Measurements from ENCODE around the gene ANKS3. TPM values are rescaled to one million over a fixed set of nuclear protein-coding genes. Genes with fewer than 3 reads are reported as not detected.

Gene ANKS3
- total and polyA plus RNA-seq, 2 donors (not counting 3 experiments of a cell fraction or from before 2014, with no cell fraction given), result 13.9 to 24.0 TPM

GRCh38 chr16:4748682-4749411 lies 14.8 kb upstream of the ANKS3 start:
- no peak overlapping the region for H3K9ac ChIP-seq (replicated peaks; ENCODE audit: extremely low read depth, insufficient read depth, low read length)
- intact Hi-C loops (cut with micrococcal nuclease) (no loop called here), dilution Hi-C loops (cut with MboI; ENCODE audit: extremely low pct_ligation_motif_present, low sequenced_read_pairs) (no loop called here)
- H3K4me1 ChIP-seq (ENCODE audit: control insufficient read depth, extremely low read depth, insufficient read depth, low read length), result no peaks in the 10 kb centered on the region
- TF ChIP-seq JUN (IDR thresholded peaks at IDR 0.05; ENCODE audit: borderline replicate concordance, insufficient read depth, insufficient read length, low read depth), result no peak
- no peak for TF ChIP-seq EZH2 (IDR thresholded peaks at IDR 0.05; ENCODE audit: borderline replicate concordance, low read depth, low read length, severe bottlenecking)
- TF ChIP-seq, protein P1, sequence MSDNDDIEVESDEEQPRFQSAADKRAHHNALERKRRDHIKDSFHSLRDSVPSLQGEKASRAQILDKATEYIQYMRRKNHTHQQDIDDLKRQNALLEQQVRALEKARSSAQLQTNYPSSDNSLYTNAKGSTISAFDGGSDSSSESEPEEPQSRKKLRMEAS (IDR thresholded peaks at IDR 0.05; ENCODE audit: insufficient read depth, insufficient read length), result no peak
- TF ChIP-seq MYC (IDR thresholded peaks at IDR 0.05; ENCODE audit: low read depth, low read length), result no peak
- TF ChIP-seq FOS (IDR thresholded peaks at IDR 0.05; ENCODE audit: borderline replicate concordance, insufficient read depth, low read length), result no peak
- no peak for TF ChIP-seq GATA2 (IDR thresholded peaks at IDR 0.05; ENCODE audit: insufficient read depth, insufficient read length, low read depth, low read length)
- TF ChIP-seq, protein P2, sequence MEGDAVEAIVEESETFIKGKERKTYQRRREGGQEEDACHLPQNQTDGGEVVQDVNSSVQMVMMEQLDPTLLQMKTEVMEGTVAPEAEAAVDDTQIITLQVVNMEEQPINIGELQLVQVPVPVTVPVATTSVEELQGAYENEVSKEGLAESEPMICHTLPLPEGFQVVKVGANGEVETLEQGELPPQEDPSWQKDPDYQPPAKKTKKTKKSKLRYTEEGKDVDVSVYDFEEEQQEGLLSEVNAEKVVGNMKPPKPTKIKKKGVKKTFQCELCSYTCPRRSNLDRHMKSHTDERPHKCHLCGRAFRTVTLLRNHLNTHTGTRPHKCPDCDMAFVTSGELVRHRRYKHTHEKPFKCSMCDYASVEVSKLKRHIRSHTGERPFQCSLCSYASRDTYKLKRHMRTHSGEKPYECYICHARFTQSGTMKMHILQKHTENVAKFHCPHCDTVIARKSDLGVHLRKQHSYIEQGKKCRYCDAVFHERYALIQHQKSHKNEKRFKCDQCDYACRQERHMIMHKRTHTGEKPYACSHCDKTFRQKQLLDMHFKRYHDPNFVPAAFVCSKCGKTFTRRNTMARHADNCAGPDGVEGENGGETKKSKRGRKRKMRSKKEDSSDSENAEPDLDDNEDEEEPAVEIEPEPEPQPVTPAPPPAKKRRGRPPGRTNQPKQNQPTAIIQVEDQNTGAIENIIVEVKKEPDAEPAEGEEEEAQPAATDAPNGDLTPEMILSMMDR (IDR thresholded peaks at IDR 0.05; ENCODE audit: extremely low read depth in 1 of 2, insufficient read depth in 1 of 2, low read depth in 1 of 2, low read length in 2 of 2), result no peak
- no peak for TF ChIP-seq POLR2AphosphoS5 (IDR thresholded peaks at IDR 0.05; ENCODE audit: insufficient read depth, low read depth, low read length)
- no peak for TF ChIP-seq POLR2A (IDR thresholded peaks at IDR 0.05; ENCODE audit: low read depth, low read length)
- ChIA-PET CTCF (no interaction called here), POLR2A (no interaction called here)
- H4K20me1 ChIP-seq (replicated peaks; ENCODE audit: control insufficient read depth, extremely low read depth, insufficient read depth, low read length), result no peaks in the 10 kb centered on the region
- H3K27me3 ChIP-seq (ENCODE audit: control insufficient read depth in 2 of 2, insufficient read depth in 2 of 2, low read length in 2 of 2), result no peaks in the 10 kb centered on the region
- no peak overlapping the region for H3K4me2 ChIP-seq (ENCODE audit: insufficient read depth, low read length)
- H3K27ac ChIP-seq (ENCODE audit: insufficient read depth, low read depth, low read length), result no peak overlapping the region
- H2AFZ ChIP-seq (ENCODE audit: low read depth, low read length), result no peak overlapping the region
- peaks cover 3 to 22% of the 10 kb centered on the region in 2 experiments for H3K36me3 ChIP-seq (ENCODE audit: control insufficient read depth in 2 of 2, extremely low read depth in 1 of 2, insufficient read depth in 2 of 2, low read length in 2 of 2)
- no TSS peak for BruUV-seq (replicated peaks)
- no peak overlapping the region for H3K4me3 ChIP-seq (replicated peaks in 1 of 3; ENCODE audit: insufficient read depth in 1 of 3, low read depth in 1 of 3, low read length in 3 of 3)
- H3K9me1 ChIP-seq (replicated peaks; ENCODE audit: control insufficient read depth, extremely low read depth, insufficient read depth, low read length), result no peaks in the 10 kb centered on the region
- H3K79me2 ChIP-seq (ENCODE audit: control insufficient read depth, insufficient read depth, low read length), result no peaks in the 10 kb centered on the region
- H3K9me3 ChIP-seq (replicated peaks; ENCODE audit: control insufficient read depth, insufficient read depth, low read length), result no peaks in the 10 kb centered on the region
- FAIRE-seq, result no peak
- DNase-seq (ENCODE audit: low read depth, low spot score), result no peak
